Stimulated activated effector memory CD8-positive, alpha-beta T cell treated with anti-CD3 and anti-CD28 coated beads, Interleukin-12 subunit alpha, Interleukin-12 subunit beta, amount 100 ng/mL, for 72 hours (primary cell): Measurements from ENCODE around the gene ZFAND3.

Experiments
- ATAC-seq: fragments of 150-1000 bp; cut with Tn5 transposase; 2 replicates; pipeline ENCODE4 v1.10.0; 2021
- DNase-seq, 2 donors: peaks; one replicate each; pipeline ENCODE4 v3.0.0; 2021 to 2022; ENCODE audit warnings: low spot score in 2 of 2
- H3K27ac Mint-ChIP-seq: one replicate; pipeline ENCODE4 v1.8.0; 2022; ENCODE audit warnings: mild to moderate bottlenecking, mixed read lengths
- H3K36me3 Mint-ChIP-seq: one replicate; pipeline ENCODE4 v1.8.0; 2022; ENCODE audit warnings: mild to moderate bottlenecking, mixed read lengths
- H3K4me1 Mint-ChIP-seq: one replicate; pipeline ENCODE4 v1.8.0; 2022; ENCODE audit warnings: mixed read lengths
- H3K4me3 Mint-ChIP-seq: one replicate; pipeline ENCODE4 v1.8.0; 2022; ENCODE audit warnings: mild to moderate bottlenecking, mixed read lengths
- H3K9me3 Mint-ChIP-seq: one replicate; pipeline ENCODE4 v1.8.0; 2022; ENCODE audit warnings: mixed read lengths

The ZFAND3 gene

GRCh38 chr6:38183856-38184584, 364.5 kb downstream of the ZFAND3 start:
- H3K36me3 Mint-ChIP-seq: no peaks in the 10 kb centered on the region
- DNase-seq (no peak), ATAC-seq (no peak)
- peaks cover 10% of the 10 kb centered on the region for H3K4me1 Mint-ChIP-seq
- H3K4me3 Mint-ChIP-seq: no peak overlapping the region
- H3K27ac Mint-ChIP-seq: no peak overlapping the region
- no peaks in the 10 kb centered on the region for H3K9me3 Mint-ChIP-seq

- H3K9me3 Mint-ChIP-seq: no peaks in the 10 kb centered on the region
- no peak for DNase-seq
- no peak for ATAC-seq
- no peak overlapping the region for H3K27ac Mint-ChIP-seq
- no peak overlapping the region for H3K4me3 Mint-ChIP-seq
- H3K4me1 Mint-ChIP-seq: peaks cover 10% of the 10 kb centered on the region
- no peaks in the 10 kb centered on the region for H3K36me3 Mint-ChIP-seq
Observed at GRCh38 chr6:38184585-38185080, 365.1 kb downstream of the ZFAND3 start.

GRCh38 chr6:38185244-38185643, 365.7 kb downstream of the ZFAND3 start:
- ATAC-seq: no peak
- Mint-ChIP-seq H3K9me3 (no peaks in the 10 kb centered on the region), H3K4me1 (peaks cover 10% of the 10 kb centered on the region), H3K27ac (no peak overlapping the region), H3K4me3 (no peak overlapping the region), H3K36me3 (no peaks in the 10 kb centered on the region)
- DNase-seq: no peak

DNA sequence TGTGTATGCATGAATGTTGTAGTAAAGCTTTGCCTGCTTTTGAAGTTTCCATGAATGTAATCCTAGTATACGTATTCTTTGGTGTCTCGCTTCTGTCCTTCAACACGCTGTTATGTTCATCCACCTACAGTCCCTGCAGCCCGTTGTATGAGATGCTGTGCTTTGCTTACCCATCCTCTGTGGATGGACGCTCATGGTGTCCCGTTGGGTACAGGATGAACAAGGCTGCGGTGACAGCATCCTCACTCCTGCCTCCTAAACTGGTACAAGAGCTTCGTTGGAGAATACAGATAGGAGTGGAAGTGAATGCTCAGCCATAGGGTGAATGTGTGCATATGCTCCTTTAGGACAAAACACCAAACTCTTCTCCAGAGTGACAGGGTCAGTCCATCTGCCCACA, 366.2 kb downstream of the ZFAND3 start:
- Mint-ChIP-seq H3K4me1 (peaks cover 10% of the 10 kb centered on the region), H3K9me3 (no peaks in the 10 kb centered on the region), H3K27ac (no peak overlapping the region), H3K36me3 (no peaks in the 10 kb centered on the region), H3K4me3 (no peak overlapping the region)
- DNase-seq (no peak), ATAC-seq (no peak)

- H3K27ac Mint-ChIP-seq: no peak overlapping the region
- H3K4me3 Mint-ChIP-seq: no peak overlapping the region
- peaks cover 7% of the 10 kb centered on the region for H3K36me3 Mint-ChIP-seq
- ATAC-seq (no peak), DNase-seq (no peak)
- peaks cover 10% of the 10 kb centered on the region for H3K4me1 Mint-ChIP-seq
- no peaks in the 10 kb centered on the region for H3K9me3 Mint-ChIP-seq
Observed at GRCh38 chr6:38187325-38187724, 367.8 kb downstream of the ZFAND3 start.

DNA sequence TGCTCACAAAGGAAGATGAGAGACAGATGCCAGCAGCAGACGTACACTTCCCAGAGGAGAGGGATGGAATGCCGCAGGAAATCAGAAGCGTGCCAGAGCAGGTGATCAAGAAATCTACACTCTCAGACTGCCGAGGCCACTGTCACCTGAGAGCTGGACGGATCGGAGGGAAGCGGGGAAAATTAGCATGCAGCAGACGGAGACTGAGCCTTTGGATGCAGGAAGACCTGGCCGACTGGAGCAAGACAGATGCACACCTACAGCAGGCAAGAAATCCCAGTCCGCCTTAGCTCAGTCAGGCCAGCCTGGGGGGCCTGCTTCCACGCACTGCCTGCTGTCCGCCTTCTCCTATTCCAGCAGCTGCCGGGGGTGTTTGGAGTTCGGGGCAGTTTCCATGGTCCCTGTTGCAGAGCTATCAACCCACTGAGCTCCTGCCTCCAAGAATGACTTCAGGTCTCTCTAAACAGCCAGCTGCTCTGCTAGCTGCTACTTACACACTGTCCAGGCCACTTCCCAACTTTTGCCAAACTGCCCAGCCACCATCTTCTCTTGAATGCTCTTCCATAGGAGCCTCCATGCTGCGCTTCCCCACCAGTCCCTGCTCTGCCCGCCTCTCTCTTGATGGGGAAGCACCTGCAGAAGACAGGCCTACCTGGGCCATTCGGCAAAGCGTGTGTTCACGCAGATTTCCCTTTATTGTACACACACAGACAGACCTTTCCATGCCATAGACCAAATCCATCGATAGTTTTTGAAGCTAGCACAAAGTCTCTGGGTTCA, 368.5 kb downstream of the ZFAND3 start:
- H3K9me3 Mint-ChIP-seq: no peaks in the 10 kb centered on the region
- H3K4me1 Mint-ChIP-seq: peaks cover 10% of the 10 kb centered on the region
- H3K36me3 Mint-ChIP-seq: peaks cover 7% of the 10 kb centered on the region
- no peak overlapping the region for H3K27ac Mint-ChIP-seq
- H3K4me3 Mint-ChIP-seq: no peak overlapping the region
- DNase-seq (no peak), ATAC-seq (no peak)

GRCh38 chr6:38188677-38189335, 369.3 kb downstream of the ZFAND3 start:
- ATAC-seq (no peak), DNase-seq (no peak)
- Mint-ChIP-seq H3K4me3 (no peak overlapping the region), H3K9me3 (no peaks in the 10 kb centered on the region), H3K36me3 (peaks cover 7% of the 10 kb centered on the region), H3K4me1 (peaks cover 10% of the 10 kb centered on the region), H3K27ac (no peak overlapping the region)

- H3K27ac Mint-ChIP-seq: no peak overlapping the region
- peaks cover 7% of the 10 kb centered on the region for H3K36me3 Mint-ChIP-seq
- H3K9me3 Mint-ChIP-seq: no peaks in the 10 kb centered on the region
Observed at GRCh38 chr6:38191418-38191817, 371.9 kb downstream of the ZFAND3 start.

GRCh38 chr6:38192011-38192410, 372.5 kb downstream of the ZFAND3 start:
- Mint-ChIP-seq H3K27ac (no peak overlapping the region), H3K36me3 (peaks cover 7% of the 10 kb centered on the region), H3K4me3 (no peak overlapping the region), H3K4me1 (peaks cover 8% of the 10 kb centered on the region), H3K9me3 (no peaks in the 10 kb centered on the region)
- ATAC-seq (no peak), DNase-seq (no peak)

More at GRCh38 chr6:38191418-38191817, 371.9 kb downstream of the ZFAND3 start:
- DNase-seq (no peak), ATAC-seq (no peak)
- Mint-ChIP-seq H3K4me3 (no peak overlapping the region), H3K4me1 (peaks cover 10% of the 10 kb centered on the region)

DNA sequence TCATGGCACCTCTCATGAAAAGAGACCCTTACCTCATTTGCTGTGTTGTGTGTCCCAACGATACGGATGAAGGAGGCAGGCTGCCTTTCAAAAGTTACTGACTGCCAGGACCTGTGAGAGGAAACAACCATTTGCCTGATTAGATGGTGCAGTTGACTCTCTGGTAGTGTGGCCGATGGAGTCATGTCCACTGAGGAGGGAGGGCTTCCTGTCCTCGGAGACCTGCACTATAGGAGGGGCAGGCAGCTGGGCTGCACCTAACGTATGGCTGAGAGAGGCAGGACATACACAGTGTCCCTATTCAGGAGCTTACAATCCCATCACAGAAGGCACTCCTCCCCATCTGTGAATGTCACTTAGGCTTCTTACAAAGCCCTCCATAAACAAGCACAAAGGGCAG, 373.0 kb downstream of the ZFAND3 start:
- no peak for DNase-seq
- no peak for ATAC-seq
- Mint-ChIP-seq H3K4me1 (peaks cover 3% of the 10 kb centered on the region), H3K9me3 (no peaks in the 10 kb centered on the region), H3K36me3 (peaks cover 7% of the 10 kb centered on the region), H3K27ac (no peak overlapping the region), H3K4me3 (no peak overlapping the region)

GRCh38 chr6:38193051-38193450, 373.5 kb downstream of the ZFAND3 start:
- Mint-ChIP-seq H3K4me3 (no peak overlapping the region), H3K36me3 (peaks cover 7% of the 10 kb centered on the region), H3K9me3 (no peaks in the 10 kb centered on the region), H3K4me1 (no peaks in the 10 kb centered on the region), H3K27ac (no peak overlapping the region)
- no peak for DNase-seq
- no peak for ATAC-seq

GRCh38 chr6:38193481-38194281, 374.2 kb downstream of the ZFAND3 start:
- ATAC-seq (no peak), DNase-seq (no peak)
- Mint-ChIP-seq H3K4me1 (no peaks in the 10 kb centered on the region), H3K27ac (peak overlapping the region; percentile 14), H3K36me3 (peaks cover 7% of the 10 kb centered on the region), H3K9me3 (no peaks in the 10 kb centered on the region), H3K4me3 (no peak overlapping the region)

GRCh38 chr6:38194282-38194572, 374.7 kb downstream of the ZFAND3 start:
- peaks cover 7% of the 10 kb centered on the region for H3K36me3 Mint-ChIP-seq
- no peak for DNase-seq
- H3K27ac Mint-ChIP-seq: peak overlapping the region; percentile 14
- H3K4me3 Mint-ChIP-seq: no peak overlapping the region
- H3K9me3 Mint-ChIP-seq: no peaks in the 10 kb centered on the region
- no peak for ATAC-seq
- no peaks in the 10 kb centered on the region for H3K4me1 Mint-ChIP-seq

DNA sequence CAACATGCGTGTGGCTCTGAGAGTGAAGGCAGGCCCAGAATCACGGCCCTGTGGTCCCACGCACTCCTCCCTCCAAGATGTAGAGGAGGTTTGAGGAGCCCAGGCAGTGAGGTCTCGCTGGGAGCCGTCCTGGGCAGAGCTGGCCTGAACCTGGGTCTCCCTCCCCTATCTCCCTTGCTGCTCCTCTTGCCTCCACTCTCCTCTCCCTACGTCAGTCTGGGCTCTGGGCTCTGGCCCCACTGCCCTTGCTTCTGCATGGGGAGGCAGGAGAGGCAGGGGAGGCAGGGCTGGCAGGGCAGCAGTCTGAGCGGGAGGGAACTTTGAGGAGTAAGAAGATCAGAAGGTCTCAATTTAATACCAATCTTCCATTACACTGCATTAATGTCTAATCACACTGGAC, 375.1 kb downstream of the ZFAND3 start:
- Mint-ChIP-seq H3K4me3 (no peak overlapping the region), H3K27ac (peak overlapping the region; percentile 14), H3K9me3 (no peaks in the 10 kb centered on the region), H3K4me1 (no peaks in the 10 kb centered on the region), H3K36me3 (peaks cover 7% of the 10 kb centered on the region)
- no peak for DNase-seq
- no peak for ATAC-seq

DNA sequence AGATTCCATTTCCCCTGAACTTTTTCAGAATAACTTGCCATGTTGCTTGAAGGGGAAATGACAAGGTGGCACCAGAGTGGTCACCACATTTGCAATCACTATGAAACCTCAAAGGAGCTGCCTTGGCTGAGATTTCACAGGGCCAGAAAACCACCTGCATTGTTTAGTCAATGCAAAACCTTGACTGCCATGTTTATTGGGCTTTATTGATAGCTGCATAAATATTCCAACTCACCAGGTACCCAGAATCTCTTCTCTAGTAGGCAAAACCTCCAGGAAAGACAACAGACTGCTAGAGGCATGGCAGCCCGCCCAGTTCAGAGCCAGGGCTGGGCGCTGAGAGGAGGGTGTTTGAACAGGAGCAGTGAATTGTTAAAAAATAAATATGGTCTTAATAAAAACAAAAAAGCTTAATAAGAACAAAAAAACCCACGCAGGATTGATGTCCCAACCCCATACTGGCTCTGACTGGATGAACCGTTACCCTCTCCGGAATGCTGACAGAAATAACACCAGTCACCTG, 375.6 kb downstream of the ZFAND3 start:
- peaks cover 7% of the 10 kb centered on the region for H3K36me3 Mint-ChIP-seq
- H3K27ac Mint-ChIP-seq: no peak overlapping the region
- ATAC-seq (no peak), DNase-seq (no peak)
- no peak overlapping the region for H3K4me3 Mint-ChIP-seq
- no peaks in the 10 kb centered on the region for H3K9me3 Mint-ChIP-seq
- H3K4me1 Mint-ChIP-seq: no peaks in the 10 kb centered on the region
